ENCODE measurements around the gene ALX3. TPM values are rescaled to one million over a fixed set of nuclear protein-coding genes. Genes with fewer than 3 reads are reported as not detected.

ALX3 gene
- total RNA-seq, 2 experiments from 2014 or later, result not detected

DNA sequence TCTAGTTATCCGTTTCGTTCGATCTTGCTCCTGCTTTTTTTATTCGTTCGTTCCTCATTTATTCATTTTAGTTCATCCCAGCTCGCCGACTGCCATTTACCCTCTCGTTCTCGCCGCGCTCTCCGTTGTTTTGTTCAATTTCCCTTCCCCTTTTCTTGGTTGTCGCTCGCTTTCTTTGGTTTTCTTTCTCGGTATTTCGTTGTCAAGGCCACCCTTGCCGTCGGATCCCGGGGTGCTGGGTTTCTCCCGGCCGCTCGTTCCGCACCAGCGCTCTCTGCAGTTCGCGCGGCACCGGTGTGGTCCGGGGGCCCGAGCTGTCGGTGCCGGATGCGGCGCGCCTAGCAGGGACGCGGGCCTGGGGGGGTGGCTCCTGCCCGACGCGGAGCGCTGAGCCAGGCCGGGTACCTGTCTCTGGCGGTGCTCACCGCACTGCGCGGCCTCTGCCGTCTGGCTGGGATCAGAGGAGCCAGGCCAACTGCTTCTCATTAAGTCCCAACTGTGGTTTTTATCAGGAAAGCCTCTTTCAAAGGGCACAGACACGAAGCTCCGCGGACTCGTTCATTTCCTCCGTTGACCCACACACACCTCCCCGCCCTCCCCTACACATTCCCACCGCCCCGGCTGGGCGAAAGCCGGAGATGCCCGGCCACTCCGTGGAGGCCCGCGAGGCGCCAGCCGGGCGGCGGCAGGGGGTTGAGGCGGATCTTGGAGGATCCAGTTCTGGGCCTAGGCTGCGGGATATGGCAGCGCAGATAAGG lies 1.6 kb downstream of the ALX3 start:
- CTCF ChIA-PET, result interaction anchor here (1.1 kb wide), 1 partner anchor 9 kb away, joined by 4 read pairs; no protein-coding TSS in a partner anchor
- no peak overlapping the region for H3K4me3 Mint-ChIP-seq
- peaks cover 5% of the 10 kb centered on the region for H3K4me1 Mint-ChIP-seq
- no peaks in the 10 kb centered on the region for H3K36me3 Mint-ChIP-seq (ENCODE audit: low read depth)
- peak overlapping the region; percentile 54 for H3K27ac Mint-ChIP-seq
- H3K27me3 Mint-ChIP-seq, result peaks cover 71% of the 10 kb centered on the region
- DNase-seq, result peak; percentile 21
- no peaks in the 10 kb centered on the region for H3K9me3 Mint-ChIP-seq
- POLR2A ChIA-PET, result no interaction called here

DNA sequence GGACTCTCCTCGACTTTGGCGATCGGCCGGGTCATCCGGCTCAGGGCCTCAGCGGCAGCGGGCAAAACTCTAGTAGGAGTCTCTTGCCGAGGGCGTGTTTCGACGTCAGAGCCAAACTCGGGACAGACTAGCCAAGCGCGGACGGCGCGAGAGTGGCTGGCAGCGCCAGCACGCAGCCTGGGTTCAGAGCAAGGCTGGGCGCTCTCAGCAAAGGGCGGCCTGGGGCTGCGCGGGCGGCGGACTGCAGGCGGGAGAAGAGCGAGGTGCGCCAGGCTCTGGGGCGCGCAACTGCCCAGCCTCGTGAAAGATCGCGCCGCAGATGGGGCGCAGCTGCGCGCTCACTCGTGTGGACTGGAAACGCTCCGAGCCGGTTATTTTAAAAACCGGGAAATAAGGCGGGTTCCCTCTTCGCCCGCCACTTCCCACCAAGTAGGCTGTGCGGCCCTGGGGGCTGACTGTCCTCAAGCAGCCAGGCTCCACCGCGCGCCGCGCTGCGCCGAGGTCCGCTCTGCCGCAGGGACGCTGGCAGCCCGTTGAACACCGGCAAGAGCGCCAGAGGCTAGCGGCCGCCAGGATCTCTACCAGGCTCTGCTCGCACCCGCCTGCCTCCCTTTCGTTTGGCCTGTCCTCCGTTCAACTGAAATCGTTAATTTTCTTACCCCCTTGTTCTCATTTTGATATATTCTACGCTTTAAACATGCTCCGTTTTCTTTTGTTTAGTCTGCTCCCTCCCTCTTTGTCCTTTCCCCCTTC lies 2.4 kb downstream of the ALX3 start:
- ChIA-PET POLR2A (no interaction called here), CTCF (interaction anchor here (1.1 kb wide), 1 partner anchor 8 kb away, joined by 4 read pairs; no protein-coding TSS in a partner anchor)
- Mint-ChIP-seq H3K36me3 (ENCODE audit: low read depth) (no peaks in the 10 kb centered on the region), H3K9me3 (no peaks in the 10 kb centered on the region), H3K4me1 (peaks cover 5% of the 10 kb centered on the region), H3K27ac (peak overlapping the region; percentile 13), H3K4me3 (no peak overlapping the region), H3K27me3 (peaks cover 64% of the 10 kb centered on the region)
- no peak for DNase-seq

GRCh38 chr1:110067479-110067892 lies 3.0 kb downstream of the ALX3 start:
- Mint-ChIP-seq H3K27me3 (peaks cover 59% of the 10 kb centered on the region), H3K4me3 (no peak overlapping the region), H3K27ac (no peak overlapping the region), H3K36me3 (ENCODE audit: low read depth) (no peaks in the 10 kb centered on the region), H3K9me3 (no peaks in the 10 kb centered on the region), H3K4me1 (peaks cover 5% of the 10 kb centered on the region)
- CTCF ChIA-PET, result interaction anchor here (1.4 kb wide), 1 partner anchor 16 kb away, joined by 3 read pairs; no protein-coding TSS in a partner anchor
- DNase-seq, result no peak
- POLR2A ChIA-PET, result no interaction called here

- no peak overlapping the region for H3K27ac Mint-ChIP-seq
- peaks cover 42% of the 10 kb centered on the region for H3K27me3 Mint-ChIP-seq
Observed at GRCh38 chr1:110065841-110066240, 4.6 kb downstream of the ALX3 start.

DNA sequence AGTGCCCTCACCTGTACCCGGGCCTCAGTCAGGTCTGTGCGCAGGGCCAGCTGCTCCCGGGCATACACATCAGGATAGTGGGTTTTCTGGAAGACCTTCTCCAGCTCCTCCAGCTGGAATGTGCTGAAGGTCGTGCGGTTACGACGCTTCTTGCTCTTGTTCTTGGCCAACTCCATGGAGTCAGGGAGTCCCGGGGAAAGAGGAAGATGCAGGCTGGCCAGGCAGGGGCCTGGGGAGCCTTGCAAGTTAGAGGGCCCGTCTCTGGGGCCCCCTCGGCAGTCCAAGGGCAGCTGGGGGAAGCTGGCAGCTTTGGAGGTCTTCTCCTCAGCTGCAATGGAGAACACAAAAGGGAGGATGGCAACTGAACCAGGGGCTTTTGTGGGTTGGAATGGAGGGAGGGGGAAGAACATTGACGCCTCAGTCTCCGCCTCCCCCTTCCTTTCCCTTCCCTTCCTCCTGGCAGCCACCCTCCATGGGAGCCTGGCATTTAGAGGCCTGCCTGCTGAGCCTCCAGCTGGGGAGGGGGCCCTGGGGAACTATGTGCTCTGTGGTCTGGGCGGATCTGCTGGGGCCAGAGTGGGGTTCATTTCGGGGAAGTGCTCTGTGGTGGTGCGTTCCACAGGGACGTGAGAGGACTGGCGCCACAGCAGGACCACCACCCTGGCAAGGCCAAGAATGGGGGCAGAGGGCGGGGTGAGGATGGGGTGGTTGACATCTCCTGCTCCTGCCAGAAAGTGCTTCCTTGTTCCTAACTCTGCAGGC lies 5.7 kb downstream of the ALX3 start:
- ChIA-PET CTCF (interaction anchor here (0.8 to 2.0 kb wide), 4 partner anchors 9 to 425 kb away, joined by 3 to 10 read pairs (median 4); no protein-coding TSS in a partner anchor), POLR2A (no interaction called here)
- Mint-ChIP-seq H3K4me1 (peaks cover 5% of the 10 kb centered on the region), H3K27me3 (peaks cover 37% of the 10 kb centered on the region), H3K9me3 (no peaks in the 10 kb centered on the region), H3K36me3 (ENCODE audit: low read depth) (no peaks in the 10 kb centered on the region), H3K4me3 (no peak overlapping the region), H3K27ac (no peak overlapping the region)
- no peak for DNase-seq

More at GRCh38 chr1:110065841-110066240, 4.6 kb downstream of the ALX3 start:
- CTCF ChIA-PET, result interaction anchor here (0.8 to 2.0 kb wide), 7 partner anchors 10 to 426 kb away, joined by 3 to 10 read pairs (median 4); no protein-coding TSS in a partner anchor
- POLR2A ChIA-PET, result no interaction called here
- H3K36me3 Mint-ChIP-seq (ENCODE audit: low read depth), result no peaks in the 10 kb centered on the region
- H3K4me3 Mint-ChIP-seq, result no peak overlapping the region
- no peak for DNase-seq
- H3K9me3 Mint-ChIP-seq, result no peaks in the 10 kb centered on the region
- H3K4me1 Mint-ChIP-seq, result peaks cover 5% of the 10 kb centered on the region

DNA sequence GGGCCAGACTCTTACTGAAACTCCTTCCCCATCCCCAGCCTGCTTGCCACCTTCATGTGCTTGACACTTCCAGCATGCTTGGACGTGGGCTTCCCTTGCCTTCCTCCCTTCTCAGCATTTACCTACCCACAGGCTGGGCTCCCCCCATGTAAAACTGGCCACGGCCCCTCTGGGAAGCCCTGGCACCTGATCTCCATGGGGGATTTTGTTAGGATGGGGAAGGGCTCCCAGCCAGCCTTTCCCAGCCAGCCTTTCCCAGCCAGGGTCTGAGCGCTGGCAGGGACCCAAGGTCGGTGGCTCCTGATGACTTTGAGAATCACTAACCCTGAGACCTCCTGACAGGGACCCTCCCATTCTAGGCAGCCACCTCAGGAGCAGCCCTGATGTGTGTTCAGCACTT lies 6.7 kb downstream of the ALX3 start:
- Mint-ChIP-seq H3K9me3 (no peaks in the 10 kb centered on the region), H3K4me1 (peaks cover 5% of the 10 kb centered on the region), H3K4me3 (no peak overlapping the region), H3K27ac (no peak overlapping the region), H3K36me3 (ENCODE audit: low read depth) (no peaks in the 10 kb centered on the region), H3K27me3 (peaks cover 30% of the 10 kb centered on the region)
- ChIA-PET CTCF (interaction anchor here (1.7 kb wide), 1 partner anchor 10 kb away, joined by 5 read pairs; no protein-coding TSS in a partner anchor), POLR2A (no interaction called here)
- no peak for DNase-seq

GRCh38 chr1:110062612-110063011 lies 7.9 kb downstream of the ALX3 start:
- DNase-seq, result no peak
- POLR2A ChIA-PET, result no interaction called here
- no peaks in the 10 kb centered on the region for H3K36me3 Mint-ChIP-seq (ENCODE audit: low read depth)
- CTCF ChIA-PET, result interaction anchor here (1.4 to 1.7 kb wide), 3 partner anchors 8 to 26 kb away, joined by 4 to 5 read pairs (median 4); no protein-coding TSS in a partner anchor
- H3K27me3 Mint-ChIP-seq, result peaks cover 19% of the 10 kb centered on the region
- no peak overlapping the region for H3K4me3 Mint-ChIP-seq
- no peak overlapping the region for H3K27ac Mint-ChIP-seq
- H3K4me1 Mint-ChIP-seq, result no peaks in the 10 kb centered on the region
- H3K9me3 Mint-ChIP-seq, result no peaks in the 10 kb centered on the region

DNA sequence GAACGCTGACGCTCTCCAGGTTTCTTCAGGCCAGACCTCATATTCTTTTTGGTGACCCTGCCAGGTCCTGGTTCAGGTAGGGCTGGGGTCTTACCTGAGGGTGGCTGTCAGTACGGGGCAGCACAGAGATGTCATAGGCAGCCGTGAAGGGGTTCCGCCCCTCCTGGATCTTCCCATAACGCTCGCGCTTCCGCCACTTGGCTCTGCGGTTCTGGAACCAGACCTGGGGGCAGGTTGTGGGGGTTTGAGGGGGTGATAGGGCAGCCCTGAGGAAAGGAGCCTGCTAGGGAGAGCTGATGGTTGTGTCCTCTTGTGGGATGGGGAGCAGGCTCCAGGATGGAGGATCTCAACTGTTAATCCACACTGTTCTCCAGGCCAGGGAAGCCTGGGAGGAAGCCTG lies 9.1 kb downstream of the ALX3 start:
- Mint-ChIP-seq H3K27ac (peak overlapping the region; percentile 60), H3K9me3 (no peaks in the 10 kb centered on the region), H3K36me3 (ENCODE audit: low read depth) (peaks cover 4% of the 10 kb centered on the region), H3K27me3 (peaks cover 6% of the 10 kb centered on the region), H3K4me1 (no peaks in the 10 kb centered on the region), H3K4me3 (no peak overlapping the region)
- POLR2A ChIA-PET, result no interaction called here
- CTCF ChIA-PET, result interaction anchor here (1.7 to 3.1 kb wide), 2 partner anchors 11 to 31 kb away, joined by 8 to 16 read pairs; no protein-coding TSS in a partner anchor
- no peak for DNase-seq

GRCh38 chr1:110060662-110061060 lies 9.8 kb downstream of the ALX3 start:
- POLR2A ChIA-PET, result no interaction called here
- H3K4me3 Mint-ChIP-seq, result no peak overlapping the region
- DNase-seq, result no peak
- no peak overlapping the region for H3K27ac Mint-ChIP-seq
- H3K36me3 Mint-ChIP-seq (ENCODE audit: low read depth), result peaks cover 4% of the 10 kb centered on the region
- H3K4me1 Mint-ChIP-seq, result no peaks in the 10 kb centered on the region
- H3K27me3 Mint-ChIP-seq, result no peaks in the 10 kb centered on the region
- CTCF ChIA-PET, result interaction anchor here (0.5 to 4.5 kb wide), 16 partner anchors 8 to 1934 kb away, joined by 3 to 20 read pairs (median 6); partner anchors contain the start of gene STRIP1
- H3K9me3 Mint-ChIP-seq, result no peaks in the 10 kb centered on the region

- POLR2A ChIA-PET, result no interaction called here
- Mint-ChIP-seq H3K4me1 (no peaks in the 10 kb centered on the region), H3K27ac (no peak overlapping the region), H3K36me3 (ENCODE audit: low read depth) (peaks cover 6% of the 10 kb centered on the region), H3K4me3 (no peak overlapping the region), H3K27me3 (no peaks in the 10 kb centered on the region), H3K9me3 (no peaks in the 10 kb centered on the region)
- CTCF ChIA-PET, result interaction anchor here (0.5 to 4.5 kb wide), 20 partner anchors 9 to 1933 kb away, joined by 3 to 20 read pairs (median 5); partner anchors contain the start of gene STRIP1
- DNase-seq, result peak; percentile 76
Observed at GRCh38 chr1:110060034-110060661, 10.3 kb downstream of the ALX3 start.

DNA sequence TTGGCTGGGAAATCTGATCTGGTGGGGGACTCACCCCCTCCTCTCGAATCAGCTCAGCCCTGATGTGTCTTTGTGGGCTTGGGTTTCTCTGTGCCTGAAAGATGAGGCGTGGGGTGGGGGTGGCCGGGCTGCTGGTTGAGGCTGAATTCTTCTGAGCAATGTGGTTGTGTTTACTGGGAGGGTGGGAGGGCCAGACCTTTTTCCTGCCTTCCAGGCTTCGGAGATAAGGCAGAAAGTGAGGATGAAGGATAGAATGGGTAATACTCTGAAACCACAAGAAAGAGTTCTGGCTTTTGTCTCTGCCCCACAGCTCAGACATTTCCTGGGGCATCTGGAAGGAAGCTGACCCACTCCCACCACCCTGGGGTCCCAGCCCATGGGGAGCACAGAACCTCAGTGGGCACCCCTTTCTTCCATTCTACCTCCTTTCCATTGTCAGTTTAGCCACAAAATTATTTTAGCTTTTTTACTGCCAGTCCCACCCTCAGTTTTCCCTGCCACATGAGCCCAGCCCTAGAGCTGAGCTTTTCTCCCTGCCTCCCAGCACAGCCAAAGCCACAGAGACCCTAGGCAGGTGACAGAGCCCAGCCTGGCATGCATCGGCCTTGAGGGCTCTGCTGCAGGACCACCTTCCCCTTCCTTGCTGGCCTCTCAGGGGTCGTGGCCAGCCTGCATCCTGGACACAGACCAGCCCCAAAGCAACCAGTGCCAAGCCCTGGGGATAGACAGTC lies 11.2 kb downstream of the ALX3 start:
- H3K4me3 Mint-ChIP-seq, result no peak overlapping the region
- H3K27me3 Mint-ChIP-seq, result no peaks in the 10 kb centered on the region
- peaks cover 8% of the 10 kb centered on the region for H3K36me3 Mint-ChIP-seq (ENCODE audit: low read depth)
- ChIA-PET POLR2A (no interaction called here), CTCF (interaction anchor here (0.6 to 4.5 kb wide), 17 partner anchors 9 to 482 kb away, joined by 3 to 20 read pairs (median 5); partner anchors contain the start of gene STRIP1)
- no peaks in the 10 kb centered on the region for H3K4me1 Mint-ChIP-seq
- no peaks in the 10 kb centered on the region for H3K9me3 Mint-ChIP-seq
- H3K27ac Mint-ChIP-seq, result no peak overlapping the region
- DNase-seq, result no peak
